ENCODE results near the gene CFAP45. TPM values are rescaled to one million over a fixed set of nuclear protein-coding genes. Genes with fewer than 3 reads are reported as not detected.

CFAP45 gene
- total and polyA plus RNA-seq, 2 of the 8 experiments (the other 6 are each of a cell fraction or from before 2014, with no cell fraction given) = 0.05 TPM; not detected in 1

- Histone ChIP-seq H3K79me2 (ENCODE audit: control insufficient read depth in 1 of 2, insufficient read depth in 2 of 2, low read length in 2 of 2) (peaks cover 3 to 9% of the 10 kb centered on the region in 2 experiments; a peak in 2 of 4 replicates), H3K79me1 (ENCODE audit: low read depth, low read length) (peaks cover 2% of the 10 kb centered on the region; the same call in 1 of the 2 replicates), H4K91ac (replicated peaks; ENCODE audit: insufficient read length, low read length) (no peak overlapping the region), H3K4me2 (ENCODE audit: insufficient read depth in 1 of 2, low read depth in 2 of 2, low read length in 2 of 2) (no peak overlapping the region), H2BK12ac (ENCODE audit: low read depth, low read length) (no peak overlapping the region), H2AK5ac (ENCODE audit: low read depth, low read length) (no peak overlapping the region), H3K9ac (replicated peaks in 1 of 4; ENCODE audit: extremely low read depth in 1 of 4, low read depth in 3 of 4, low read length in 3 of 4) (no peak overlapping the region), H3K23ac (ENCODE audit: insufficient read length) (no peak overlapping the region), H2BK15ac (ENCODE audit: low read length) (no peak overlapping the region), H2BK20ac (ENCODE audit: low read length) (no peak overlapping the region), H3K56ac (replicated peaks; ENCODE audit: insufficient read length, low read depth, low read length) (no peak overlapping the region), H3K27me3 (replicated peaks in 1 of 4; ENCODE audit: control insufficient read depth in 3 of 4, extremely low read depth in 1 of 4, insufficient read depth in 3 of 4, low read length in 3 of 4) (no peaks in the 10 kb centered on the region), H3K23me2 (ENCODE audit: low read depth, low read length) (peaks cover 2% of the 10 kb centered on the region; the same call in 1 of the 2 replicates), H2AFZ (ENCODE audit: low read length) (no peak overlapping the region), H2BK120ac (replicated peaks; ENCODE audit: low read depth, low read length) (no peak overlapping the region), H2BK5ac (ENCODE audit: low read depth, low read length) (no peak overlapping the region), H3K18ac (ENCODE audit: extremely low read depth, low read length) (no peak overlapping the region), H3K9me3 (ENCODE audit: insufficient read depth in 2 of 2, low read depth in 1 of 2, low read length in 1 of 2) (no peaks in the 10 kb centered on the region), H3K36me3 (ENCODE audit: control insufficient read depth in 2 of 4, insufficient read depth in 4 of 4, low read length in 3 of 4) (peaks cover 0 to 16% (median 8%) of the 10 kb centered on the region in 4 experiments; a peak in 7 of 8 replicates), H3K4me3 (ENCODE audit: extremely low read depth in 1 of 4, insufficient read depth in 2 of 4, low read depth in 3 of 4, low read length in 4 of 4) (no peak overlapping the region), H4K8ac (ENCODE audit: extremely low read depth, insufficient read depth, low read length) (no peak overlapping the region), H3K4me1 (replicated peaks in 1 of 4; ENCODE audit: control insufficient read depth in 3 of 4, insufficient read depth in 4 of 4, low read length in 3 of 4) (peaks cover 0 to 24% (median 18%) of the 10 kb centered on the region in 4 experiments; a peak in 6 of 7 replicates), H4K5ac (ENCODE audit: insufficient read length, low read depth, low read length) (no peak overlapping the region), H3K4ac (replicated peaks; ENCODE audit: insufficient read length, low read depth, low read length) (no peak overlapping the region), H3K27ac (ENCODE audit: low read depth, low read length) (no peak overlapping the region), H3K14ac (ENCODE audit: insufficient read length) (no peak overlapping the region), H4K20me1 (replicated peaks in 1 of 2; ENCODE audit: control insufficient read depth in 1 of 2, insufficient read depth in 2 of 2, low read length in 2 of 2) (no peaks in the 10 kb centered on the region)
- ChIA-PET POLR2A (ENCODE audit: partially characterized antibody) (interaction anchor here (1.0 to 6.0 kb wide), 5 partner anchors 10 to 87 kb away, joined by 3 to 41 read pairs (median 5); partner anchors contain the start of gene TAGLN2), CTCF (ENCODE audit: partially characterized antibody) (interaction anchor here (0.7 to 35.5 kb wide), 13 partner anchors 8 to 146 kb away, joined by 3 to 696 read pairs (median 5); partner anchors contain the start of genes IGSF9, SLAMF9 and TAGLN2)
- no peak for DNase-seq (ENCODE audit: low read depth in 1 of 2, low spot score in 2 of 2)
- no peak for FAIRE-seq
- WGBS, 2 experiments (ENCODE audit: extremely low coverage in 1 of 2, insufficient coverage in 1 of 2, insufficient read length in 1 of 2, insufficient replicate concordance in 2 of 2, low coverage in 1 of 2, low lambda C conversion rate in 2 of 2, missing lambda C conversion rate in 1 of 2) = 97% methylated on average over 3 of the region's 3 CpGs; no CpG with 5 or more reads in 1 of the 2 experiments
- TF ChIP-seq KDM4A (IDR thresholded peaks at IDR 0.05; ENCODE audit: low read depth, low read length, severe bottlenecking) (no peak), CHD2 (IDR thresholded peaks at IDR 0.05; ENCODE audit: low read length) (no peak), PHF8 (conservative IDR thresholded peaks at IDR 0.05; ENCODE audit: low read depth, low read length) (no peak), JUN (IDR thresholded peaks at IDR 0.05; ENCODE audit: low read depth, low read length) (no peak), CEBPB (IDR thresholded peaks at IDR 0.05; ENCODE audit: low read depth, low read length) (no peak), TBP (IDR thresholded peaks at IDR 0.05; ENCODE audit: low read depth, low read length) (no peak), BACH1 (IDR thresholded peaks at IDR 0.05; ENCODE audit: low read length) (no peak), E2F6 (IDR thresholded peaks at IDR 0.05) (no peak), NANOG (IDR thresholded peaks at IDR 0.05; ENCODE audit: insufficient read depth, low read depth, low read length, poor library complexity, severe bottlenecking) (no peak), SRF (IDR thresholded peaks at IDR 0.05; ENCODE audit: low read depth, low read length) (no peak), MAFK (IDR thresholded peaks at IDR 0.05; ENCODE audit: low read depth, low read length) (no peak), TCF12 (IDR thresholded peaks at IDR 0.05; ENCODE audit: low read depth, low read length) (no peak), BCL11A (IDR thresholded peaks at IDR 0.05; ENCODE audit: low read depth in 2 of 2, low read length in 2 of 2) (no peak), SP4 (IDR thresholded peaks at IDR 0.05; ENCODE audit: low read length) (no peak), SP2 (IDR thresholded peaks at IDR 0.05; ENCODE audit: low read length) (no peak)
Measured at GRCh38 chr1:159939678-159940002, 39.7 kb upstream of the CFAP45 start.

All from H1 (cell line).